Measurements from ENCODE around the gene SMYD5.

SMYD5 gene

GRCh38 chr2:73205611-73206010 is 8.4 kb upstream of the SMYD5 start:
- no peak for DNase-seq (ENCODE audit: low read depth in 3 of 3)

GRCh38 chr2:73208258-73208657 is 5.8 kb upstream of the SMYD5 start:
- DNase-seq (ENCODE audit: low read depth in 3 of 3) = no peak

GRCh38 chr2:73210019-73210418 is 4.0 kb upstream of the SMYD5 start:
- DNase-seq (ENCODE audit: low read depth in 3 of 3) = no peak

- no peak for DNase-seq (ENCODE audit: low read depth in 3 of 3)
Observed at GRCh38 chr2:73210696-73211095, 3.3 kb upstream of the SMYD5 start.

- no peak for DNase-seq (ENCODE audit: low read depth in 3 of 3)
Observed at GRCh38 chr2:73212098-73212447, 2.0 kb upstream of the SMYD5 start.

GRCh38 chr2:73212448-73213176 is 1.4 kb upstream of the SMYD5 start:
- DNase-seq (ENCODE audit: low read depth in 3 of 3) = peak; percentile 54 to 65 (median 62)

- DNase-seq (ENCODE audit: low read depth in 3 of 3) = no peak
Observed at GRCh38 chr2:73215254-73215653, 1.2 kb downstream of the SMYD5 start.

- DNase-seq (ENCODE audit: low read depth in 3 of 3) = no peak
Observed at GRCh38 chr2:73217160-73217559, 3.1 kb downstream of the SMYD5 start.

- DNase-seq (ENCODE audit: low read depth in 3 of 3) = no peak
Observed at GRCh38 chr2:73217826-73218225, 3.8 kb downstream of the SMYD5 start.

GRCh38 chr2:73218298-73218697 is 4.3 kb downstream of the SMYD5 start:
- DNase-seq (ENCODE audit: low read depth in 3 of 3) = no peak

GRCh38 chr2:73223821-73224220 is 9.8 kb downstream of the SMYD5 start:
- no peak for DNase-seq (ENCODE audit: low read depth in 3 of 3)

- DNase-seq (ENCODE audit: low read depth in 3 of 3) = no peak
Observed at GRCh38 chr2:73225513-73226360, 11.7 kb downstream of the SMYD5 start.

- no peak for DNase-seq (ENCODE audit: low read depth in 3 of 3)
Observed at GRCh38 chr2:73227086-73227485, 13.0 kb downstream of the SMYD5 start.

GRCh38 chr2:73228631-73229030 is 14.6 kb downstream of the SMYD5 start:
- no peak for DNase-seq (ENCODE audit: low read depth in 3 of 3)

- DNase-seq (ENCODE audit: low read depth in 3 of 3) = no peak
Observed at GRCh38 chr2:73232403-73233153, 18.5 kb downstream of the SMYD5 start.

GRCh38 chr2:73233154-73233931 is 19.3 kb downstream of the SMYD5 start, which contains the start of gene PRADC1:
Gene PRADC1, minus strand, starts transcription at chr2:73233239. Its CDS starts 79 bp downstream, at chr2:73233160.
- DNase-seq (ENCODE audit: low read depth in 3 of 3) = peak; percentile 87 to 92 (median 90)

- DNase-seq (ENCODE audit: low read depth in 3 of 3) = peak; percentile 75 to 78 (median 78)
Observed at GRCh38 chr2:73233932-73234832, 20.1 kb downstream of the SMYD5 start, which contains the start of gene CCT7. Gene CCT7, plus strand, starts transcription at chr2:73234308. Its CDS starts 71 bp downstream, at chr2:73234379.

- no peak for DNase-seq (ENCODE audit: low read depth in 3 of 3)
Observed at GRCh38 chr2:73235315-73236028, 21.4 kb downstream of the SMYD5 start.

GRCh38 chr2:73237168-73237567 is 23.1 kb downstream of the SMYD5 start:
- no peak for DNase-seq (ENCODE audit: low read depth in 3 of 3)

- no peak for DNase-seq (ENCODE audit: low read depth in 3 of 3)
Observed at GRCh38 chr2:73238149-73238548, 24.1 kb downstream of the SMYD5 start.

Measured in stimulated activated CD4-positive, alpha-beta T cell treated with anti-CD3 and anti-CD28 coated beads, TNF-alpha, amount 100 ng/mL, for 48 hours (primary cell).